ENCODE data around the gene MACROD1.
A peak's percentile ranks its signal among the peaks of the same experiment; 100 is the strongest.

Gene MACROD1

GRCh38 chr11:64070314-64070681, 95.6 kb downstream of the MACROD1 start:
- DNase-seq = no peak

DNA sequence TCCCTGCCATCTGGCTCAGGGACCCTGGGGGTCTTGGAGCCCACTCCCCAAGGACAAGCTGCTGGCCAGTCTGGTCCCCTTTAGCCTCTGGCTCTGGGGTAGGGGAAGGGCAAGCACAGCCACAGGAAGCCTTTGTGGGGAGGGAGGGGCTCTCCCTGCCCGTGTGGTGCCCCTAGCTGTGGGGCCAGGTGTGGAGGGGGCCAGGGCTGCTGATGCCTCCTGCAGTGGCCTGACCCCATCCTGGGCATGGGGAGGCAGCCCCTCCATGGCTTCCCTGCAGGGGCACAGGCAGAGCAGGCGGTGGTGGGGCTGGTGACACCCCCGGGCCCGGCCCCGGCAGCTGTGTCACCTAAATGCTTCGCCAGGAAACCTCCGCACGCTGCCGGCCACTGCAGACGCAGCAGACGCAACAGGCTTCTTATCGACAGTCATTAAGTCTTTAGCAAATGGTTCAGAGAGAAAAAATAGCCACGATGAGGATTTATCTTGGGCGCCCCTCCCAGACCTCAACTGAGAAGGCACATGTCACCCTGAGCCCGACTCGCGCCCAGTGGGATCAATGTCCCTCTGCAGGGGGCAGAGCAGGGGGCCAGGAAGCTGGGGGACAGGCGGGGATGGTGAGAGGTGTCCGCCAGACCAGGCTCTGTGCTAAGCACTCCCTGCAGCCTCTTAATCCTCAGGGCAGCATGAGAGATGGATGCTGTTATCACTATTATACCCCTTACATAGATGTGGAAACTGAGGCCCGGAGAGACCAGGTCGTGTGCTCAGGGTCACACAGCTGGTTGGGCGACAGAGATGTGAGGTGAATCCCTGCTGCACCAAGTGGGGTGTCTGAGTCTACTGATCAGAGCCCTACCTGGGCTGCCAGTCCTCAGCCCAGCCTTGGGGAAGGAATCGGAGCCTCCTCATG, 96.3 kb downstream of the MACROD1 start:
- DNase-seq = no peak

DNA sequence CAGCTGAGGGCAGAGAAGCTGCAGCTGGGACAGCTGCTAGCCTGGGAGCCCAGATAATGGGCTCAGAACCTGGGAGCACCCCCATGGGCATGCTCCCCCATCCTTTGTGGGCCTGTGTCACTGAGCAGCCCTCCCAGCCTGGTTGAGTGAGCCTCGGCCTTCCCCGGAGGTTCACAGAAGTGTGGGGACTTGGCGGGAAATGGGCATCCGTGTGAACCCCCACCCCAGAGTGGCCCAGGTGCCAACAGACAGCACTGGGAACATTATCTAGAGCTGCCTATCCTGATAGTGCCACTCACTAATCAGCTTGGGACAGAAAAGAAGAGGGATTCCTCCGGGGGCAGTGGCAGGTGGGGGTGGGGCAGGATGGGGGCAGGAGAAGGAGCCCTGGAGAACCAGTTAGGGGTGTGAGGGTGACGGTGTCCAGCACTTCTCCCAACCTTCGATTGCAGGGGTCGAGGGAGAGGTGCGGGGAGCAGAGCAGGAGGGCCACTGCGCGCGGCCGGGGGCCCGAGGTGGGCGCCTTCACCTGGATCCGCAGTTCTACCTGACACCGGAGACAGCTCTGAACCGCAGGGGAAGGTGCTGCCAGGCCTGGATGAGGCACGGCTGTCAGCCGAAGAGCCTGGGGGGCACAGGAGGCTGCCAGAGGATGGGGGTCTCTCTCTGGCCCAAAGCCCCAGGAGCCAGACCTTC, 97.1 kb downstream of the MACROD1 start:
- DNase-seq = no peak

GRCh38 chr11:64067230-64067993, 98.5 kb downstream of the MACROD1 start:
- peak; percentile 36 for DNase-seq

DNA sequence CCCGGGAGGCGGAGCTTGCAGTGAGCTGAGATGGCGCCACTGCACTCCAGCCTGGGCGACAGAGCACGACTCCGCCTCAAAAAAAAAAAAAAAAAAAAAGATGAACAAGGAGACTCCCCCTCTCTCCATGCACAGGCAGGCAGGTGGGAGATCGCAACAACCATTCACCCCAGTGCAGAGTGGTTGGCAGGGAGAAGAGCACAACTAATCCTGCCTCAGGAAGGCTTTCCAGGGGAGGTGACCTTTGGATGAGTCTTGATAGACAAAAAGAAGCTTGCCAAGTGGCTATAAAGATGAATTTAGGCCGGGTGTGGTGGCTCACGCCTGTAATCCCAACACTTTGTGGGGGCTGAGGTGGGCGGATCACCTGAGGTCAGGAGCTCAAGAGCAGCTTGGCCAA, 100.2 kb downstream of the MACROD1 start:
- no peak for DNase-seq

GRCh38 chr11:64065141-64065465, 100.8 kb downstream of the MACROD1 start:
- DNase-seq = no peak

GRCh38 chr11:64064374-64065140, 101.4 kb downstream of the MACROD1 start:
- DNase-seq = no peak

GRCh38 chr11:64063777-64064176, 102.1 kb downstream of the MACROD1 start:
- DNase-seq = no peak

DNA sequence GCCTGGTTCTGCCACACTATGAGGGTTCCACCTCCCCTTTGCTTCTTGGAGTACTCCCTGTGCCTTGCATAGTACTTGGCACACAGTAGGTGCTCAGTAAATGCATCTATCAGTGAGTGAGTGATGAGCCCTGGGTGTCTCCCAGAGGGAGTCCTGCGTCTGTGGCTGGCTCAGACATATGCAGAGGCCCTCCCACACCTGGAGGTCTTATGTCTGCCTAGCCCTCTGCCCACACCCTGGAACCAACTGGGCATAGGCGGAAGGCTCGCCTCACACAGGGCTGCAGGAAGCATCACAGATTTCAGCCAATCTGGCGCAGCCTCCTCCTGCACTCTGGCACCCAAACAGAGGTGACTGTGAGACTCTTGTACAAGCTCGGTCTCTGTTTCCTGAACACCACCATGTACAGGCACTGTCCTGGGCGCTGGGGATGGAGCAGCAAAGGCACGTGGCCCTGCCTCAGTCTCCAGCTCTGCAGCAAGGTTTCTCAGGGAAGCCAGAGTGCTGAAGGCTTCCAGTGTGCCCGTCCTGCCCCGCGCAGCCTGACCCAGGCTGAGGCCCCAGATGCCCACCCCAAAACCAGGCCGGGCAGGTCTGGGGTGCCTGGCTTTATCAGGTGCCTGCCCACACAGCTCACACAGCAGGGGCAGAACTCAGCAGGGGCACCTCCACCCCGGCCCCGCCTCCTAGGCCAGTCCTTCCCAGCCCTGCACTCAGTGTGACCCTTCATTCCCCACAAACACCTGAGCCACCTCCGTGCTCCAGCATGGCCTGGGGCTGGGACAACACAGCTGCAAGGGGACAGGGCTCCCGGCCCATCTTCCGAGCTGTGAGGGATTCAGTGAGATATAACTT, 103.5 kb downstream of the MACROD1 start:
- DNase-seq = no peak

GRCh38 chr11:64060861-64061444, 105.0 kb downstream of the MACROD1 start:
- peak; percentile 41 for DNase-seq

DNA sequence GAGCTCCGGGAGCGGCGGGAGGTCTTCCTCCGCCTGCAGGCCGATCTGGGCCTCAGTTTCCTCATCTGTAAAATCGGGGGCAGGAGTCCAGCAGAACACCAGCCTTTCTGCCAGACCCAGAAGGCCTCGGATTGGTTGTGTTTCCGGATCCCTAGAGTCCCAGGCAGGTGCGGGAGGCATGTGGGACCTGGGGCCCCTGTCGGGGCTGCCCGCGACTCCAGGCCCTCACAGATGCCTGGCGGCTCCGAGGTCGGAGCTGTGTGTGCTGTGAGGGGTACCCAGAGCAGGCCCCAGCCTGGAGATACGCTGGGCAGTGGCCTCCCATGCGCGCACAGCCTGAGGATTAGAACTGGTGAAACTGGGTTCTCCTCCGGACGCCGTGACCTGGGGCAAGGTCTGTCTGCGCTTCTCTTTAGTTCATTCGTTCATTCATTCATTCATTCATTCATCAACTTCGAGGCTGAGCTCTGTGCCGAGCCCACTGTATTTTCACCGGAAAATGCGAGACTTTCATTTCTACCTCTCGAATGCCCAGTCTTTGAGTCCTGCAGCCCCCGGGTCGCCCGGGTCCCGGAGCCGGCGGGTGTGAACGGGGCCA, 105.6 kb downstream of the MACROD1 start:
- no peak for DNase-seq

- DNase-seq = no peak
Measured at GRCh38 chr11:64059339-64060140, 106.4 kb downstream of the MACROD1 start.

DNA sequence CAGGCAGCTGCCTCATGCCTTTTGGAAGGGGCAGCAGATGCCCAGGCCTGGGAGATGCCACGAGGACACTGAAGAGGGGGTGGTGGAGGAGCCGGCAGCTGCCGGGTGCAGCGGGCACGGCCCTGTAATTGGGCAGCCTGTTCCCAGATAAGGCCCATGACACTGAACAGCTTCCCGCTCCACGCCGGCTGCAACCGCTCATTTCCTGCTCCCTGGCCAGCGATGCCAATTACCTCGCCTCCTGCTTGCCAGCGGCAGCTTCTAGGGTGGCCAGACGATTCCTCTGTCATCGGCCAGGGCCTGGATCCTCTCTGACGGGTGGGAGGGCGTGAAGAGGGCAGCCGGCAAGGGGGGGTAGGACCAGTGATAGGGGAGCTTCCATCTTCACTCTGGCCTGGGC, 107.4 kb downstream of the MACROD1 start:
- no peak for DNase-seq

GRCh38 chr11:64057890-64058289, 108.0 kb downstream of the MACROD1 start:
- DNase-seq = no peak

- no peak for DNase-seq
Measured at GRCh38 chr11:64056861-64057260, 109.1 kb downstream of the MACROD1 start.

DNA sequence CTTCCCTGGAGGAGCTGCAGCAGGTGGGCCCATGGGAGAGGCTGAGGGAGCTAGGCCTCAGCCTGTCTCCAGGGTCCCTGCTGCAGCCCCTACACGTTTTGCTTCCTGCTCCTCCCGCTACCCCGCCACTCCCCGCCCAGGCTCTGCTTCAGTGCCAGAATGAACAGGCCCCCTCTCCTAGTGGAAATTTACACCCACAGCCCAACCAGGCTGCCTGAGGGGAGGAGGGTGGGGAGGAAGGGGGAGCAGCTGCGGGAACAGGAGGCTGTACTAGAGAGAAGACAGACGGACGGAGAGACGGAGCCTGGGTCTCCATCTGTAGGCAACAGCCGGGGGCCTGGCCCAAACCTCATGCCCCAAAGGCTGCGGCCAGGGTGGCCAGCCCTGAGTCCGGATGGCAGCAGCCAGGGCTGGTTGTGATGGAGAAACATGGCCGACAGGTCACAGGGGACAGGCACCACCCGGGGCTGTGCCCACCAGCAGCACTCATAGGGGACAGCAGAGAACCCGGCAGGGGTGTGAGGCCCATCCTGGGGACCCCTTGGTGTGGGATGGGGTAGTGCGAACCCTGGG, 109.6 kb downstream of the MACROD1 start:
- peak; percentile 8 for DNase-seq

DNA sequence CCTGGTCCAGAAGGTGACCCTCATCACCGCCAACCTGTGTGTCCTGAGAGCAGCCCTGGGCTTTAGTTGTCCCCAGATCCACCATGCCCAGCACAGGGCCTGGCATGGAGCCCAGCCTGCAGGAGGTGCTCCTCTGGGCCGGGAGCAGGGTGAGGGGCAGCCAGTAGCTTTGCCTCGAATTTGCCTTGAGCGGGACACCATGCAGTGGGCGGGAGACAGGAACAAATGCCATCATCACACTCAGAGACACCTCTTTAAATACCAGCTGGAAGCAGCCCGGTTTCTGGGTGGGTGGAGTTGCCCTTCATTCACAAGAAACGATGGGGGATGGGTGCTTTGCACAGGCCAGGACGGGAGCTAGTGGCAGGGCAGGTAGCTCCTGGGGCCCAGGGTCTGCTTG, 110.8 kb downstream of the MACROD1 start:
- DNase-seq = no peak

- no peak for DNase-seq
Measured at GRCh38 chr11:64053699-64054098, 112.2 kb downstream of the MACROD1 start.

DNA sequence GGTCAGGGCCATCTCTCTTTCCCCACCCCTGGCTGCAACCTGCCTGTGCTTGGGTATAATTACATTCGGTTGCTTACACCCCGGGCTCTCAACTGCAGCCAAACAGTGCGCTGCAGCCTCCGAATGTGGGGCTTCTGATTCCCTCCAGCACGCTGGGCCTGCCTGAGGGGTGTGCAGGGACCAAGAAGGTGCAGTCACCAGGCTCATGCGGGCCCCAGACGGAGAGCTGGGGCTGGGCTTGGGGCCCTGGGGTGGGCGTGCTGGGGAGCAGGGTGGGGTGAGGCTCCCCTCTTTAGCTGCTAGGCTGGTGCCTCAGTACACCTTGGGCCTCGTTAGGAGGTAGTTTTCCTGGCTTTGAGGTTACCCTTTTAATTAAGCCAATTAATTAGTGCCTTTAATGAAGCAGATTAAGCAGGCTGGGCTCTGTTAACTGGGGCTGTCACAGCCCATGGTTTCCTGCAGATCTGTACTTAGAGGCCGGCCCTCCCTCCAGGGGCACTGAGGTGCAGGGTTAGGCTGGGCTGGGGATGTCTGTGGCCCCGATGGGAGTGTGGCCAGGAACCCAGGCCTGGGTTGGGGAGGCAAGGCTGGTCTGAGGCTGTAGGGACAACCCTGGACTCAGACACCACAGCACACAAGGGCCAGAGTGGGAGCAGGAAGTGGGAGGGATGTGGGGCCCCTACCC, 112.8 kb downstream of the MACROD1 start:
- DNase-seq = no peak

All from NCI-H1436 (cell line).